AG04449 (cell line): ENCODE results near the gene LRRC30.

Experiments
- CTCF ChIA-PET: fragments of 350-600 bp; formaldehyde crosslinking; extraction: SDS; loops from one replicate; lab custom pipeline; 2021; ENCODE audit warnings: antibody characterized with exemption; lab: Yijun Ruan, JAX
- POLR2A ChIA-PET: fragments of 400-600, 350-600 bp; formaldehyde crosslinking; extraction: SDS; loops from one replicate; lab custom pipeline; 2020; ENCODE audit warnings: antibody characterized with exemption, inconsistent platforms; lab: Yijun Ruan, JAX
- DNase-seq: peaks from one replicate; pipeline ENCODE4 v3.0.0-alpha.2; 2010; ENCODE audit warnings: low read depth, low spot score
- H3K4me3 ChIP-seq: 2 replicates; pipeline ENCODE4 v1.5.1; 2011; ENCODE audit warnings: low read depth, mild to moderate bottlenecking, control low read depth, low read length
- CTCF ChIP-seq: IDR thresholded peaks from one replicate; pipeline ENCODE4 v1.5.1; 2011; ENCODE audit warnings: mild to moderate bottlenecking, moderate library complexity, low read length, control low read depth, inconsistent platforms; ENCODE audit not compliant: insufficient read depth; ENCODE audit errors: missing control alignments

The LRRC30 gene

GRCh38 chr18:7254163-7254562 lies 23.3 kb downstream of the LRRC30 start:
- DNase-seq: no peak
- POLR2A ChIA-PET: no interaction called here

GRCh38 chr18:7255054-7255453 lies 24.2 kb downstream of the LRRC30 start:
- TF ChIP-seq CTCF: no peak
- H3K4me3 ChIP-seq: no peak overlapping the region
- CTCF ChIA-PET: no interaction called here
- DNase-seq: no peak
- POLR2A ChIA-PET: no interaction called here

More at GRCh38 chr18:7254163-7254562, 23.3 kb downstream of the LRRC30 start:
- CTCF ChIA-PET: no interaction called here
- TF ChIP-seq CTCF: no peak
- H3K4me3 ChIP-seq: no peak overlapping the region

- DNase-seq: no peak
- no peak overlapping the region for H3K4me3 ChIP-seq
- ChIA-PET POLR2A (no interaction called here), CTCF (no interaction called here)
- TF ChIP-seq CTCF: no peak
Measured at GRCh38 chr18:7255643-7256042, 24.8 kb downstream of the LRRC30 start.

- DNase-seq: no peak
- H3K4me3 ChIP-seq: no peak overlapping the region
- ChIA-PET CTCF (no interaction called here), POLR2A (interaction anchor here (0.5 kb wide), 1 partner anchor 67 kb away, joined by 3 read pairs; no protein-coding TSS in a partner anchor)
- TF ChIP-seq CTCF: no peak
Measured at GRCh38 chr18:7256618-7257425, 25.9 kb downstream of the LRRC30 start.

- no peak for TF ChIP-seq CTCF
- POLR2A ChIA-PET: no interaction called here
- H3K4me3 ChIP-seq: no peak overlapping the region
- CTCF ChIA-PET: no interaction called here
- DNase-seq: no peak
Measured at GRCh38 chr18:7257426-7257740, 26.5 kb downstream of the LRRC30 start.

GRCh38 chr18:7259475-7259874 lies 28.6 kb downstream of the LRRC30 start:
- no peak for DNase-seq
- no peak for TF ChIP-seq CTCF
- H3K4me3 ChIP-seq: no peak overlapping the region
- ChIA-PET CTCF (interaction anchor here (1.2 kb wide), 1 partner anchor 13 kb away, joined by 3 read pairs; no protein-coding TSS in a partner anchor), POLR2A (no interaction called here)
